ENCODE data around the gene MED19.

DNA sequence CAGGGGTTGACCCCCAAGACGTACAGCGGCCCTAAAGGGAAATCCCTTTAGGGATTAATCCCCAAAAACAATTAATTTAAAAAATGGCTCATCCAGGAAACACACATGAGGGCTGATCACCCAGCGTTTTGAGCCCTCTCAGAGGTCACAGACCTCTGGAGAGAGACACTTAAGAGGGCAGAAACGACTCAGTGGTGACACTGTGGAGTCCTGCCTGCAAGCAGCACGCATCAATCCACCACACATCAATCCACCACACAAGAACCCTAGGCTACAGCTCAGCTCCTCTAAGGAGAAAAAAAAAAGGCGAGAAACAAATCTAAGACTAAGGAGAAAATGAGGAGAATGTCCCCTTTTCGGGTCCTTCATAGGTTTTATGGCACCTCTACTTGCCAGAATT is 16.8 kb upstream of the MED19 start:
- TF ChIP-seq, protein P1, sequence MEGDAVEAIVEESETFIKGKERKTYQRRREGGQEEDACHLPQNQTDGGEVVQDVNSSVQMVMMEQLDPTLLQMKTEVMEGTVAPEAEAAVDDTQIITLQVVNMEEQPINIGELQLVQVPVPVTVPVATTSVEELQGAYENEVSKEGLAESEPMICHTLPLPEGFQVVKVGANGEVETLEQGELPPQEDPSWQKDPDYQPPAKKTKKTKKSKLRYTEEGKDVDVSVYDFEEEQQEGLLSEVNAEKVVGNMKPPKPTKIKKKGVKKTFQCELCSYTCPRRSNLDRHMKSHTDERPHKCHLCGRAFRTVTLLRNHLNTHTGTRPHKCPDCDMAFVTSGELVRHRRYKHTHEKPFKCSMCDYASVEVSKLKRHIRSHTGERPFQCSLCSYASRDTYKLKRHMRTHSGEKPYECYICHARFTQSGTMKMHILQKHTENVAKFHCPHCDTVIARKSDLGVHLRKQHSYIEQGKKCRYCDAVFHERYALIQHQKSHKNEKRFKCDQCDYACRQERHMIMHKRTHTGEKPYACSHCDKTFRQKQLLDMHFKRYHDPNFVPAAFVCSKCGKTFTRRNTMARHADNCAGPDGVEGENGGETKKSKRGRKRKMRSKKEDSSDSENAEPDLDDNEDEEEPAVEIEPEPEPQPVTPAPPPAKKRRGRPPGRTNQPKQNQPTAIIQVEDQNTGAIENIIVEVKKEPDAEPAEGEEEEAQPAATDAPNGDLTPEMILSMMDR (IDR thresholded peaks at IDR 0.05; ENCODE audit: insufficient read depth, low read length, poor library complexity, severe bottlenecking), result no peak
- TF ChIP-seq EZH2phosphoT487 (conservative IDR thresholded peaks at IDR 0.05; ENCODE audit: low read length), result no peak

All from SU-DHL-6 (cell line).